Measurements from ENCODE around the gene SLC38A10. TPM values are rescaled to one million over a fixed set of nuclear protein-coding genes. Genes with fewer than 3 reads are reported as not detected.

The SLC38A10 gene
- total and polyA plus RNA-seq, 4 donors, result 22.3 to 118 (median 70.8) TPM

- no peaks in the 10 kb centered on the region for H3K27me3 ChIP-seq (ENCODE audit: control insufficient read depth in 1 of 2, insufficient read depth in 2 of 2, low read length in 1 of 2)
- H3K27ac ChIP-seq (ENCODE audit: low read depth in 1 of 2, low read length in 2 of 2), result no peak overlapping the region
- intact Hi-C loops (cut with DNase I), result no loop called here
- no peaks in the 10 kb centered on the region for H3K36me3 ChIP-seq (ENCODE audit: control insufficient read depth in 1 of 2, insufficient read depth in 2 of 2, low read length in 1 of 2)
- ATAC-seq (ENCODE audit: low FRiP score) (no peak), DNase-seq (no peak)
- H3K4me3 ChIP-seq (ENCODE audit: low read length in 2 of 2), result no peak overlapping the region
- WGBS, 2 donors, result 74 to 75% methylated on average over 24 of the region's 24 CpGs
- H3K4me1 ChIP-seq (ENCODE audit: control insufficient read depth in 1 of 2, insufficient read depth in 2 of 2, low read length in 2 of 2), result no peaks in the 10 kb centered on the region
- no peaks in the 10 kb centered on the region for H3K9me3 ChIP-seq (ENCODE audit: control insufficient read depth, low read length)
Observed at GRCh38 chr17:81333616-81334368, 38.7 kb upstream of the SLC38A10 start.

GRCh38 chr17:81332914-81333528 is 37.9 kb upstream of the SLC38A10 start:
- DNase-seq (no peak), ATAC-seq (ENCODE audit: low FRiP score) (no peak)
- Histone ChIP-seq H3K4me1 (ENCODE audit: control insufficient read depth in 1 of 2, insufficient read depth in 2 of 2, low read length in 2 of 2) (no peaks in the 10 kb centered on the region), H3K27me3 (ENCODE audit: control insufficient read depth in 1 of 2, insufficient read depth in 2 of 2, low read length in 1 of 2) (no peaks in the 10 kb centered on the region), H3K4me3 (ENCODE audit: low read length in 2 of 2) (no peak overlapping the region), H3K27ac (ENCODE audit: low read depth in 1 of 2, low read length in 2 of 2) (no peak overlapping the region), H3K9me3 (ENCODE audit: control insufficient read depth, low read length) (no peaks in the 10 kb centered on the region), H3K36me3 (ENCODE audit: control insufficient read depth in 1 of 2, insufficient read depth in 2 of 2, low read length in 1 of 2) (no peaks in the 10 kb centered on the region)
- intact Hi-C loops (cut with DNase I), result no loop called here
- WGBS, 2 donors, result 65 to 68% methylated on average over 23 of the region's 23 CpGs

GRCh38 chr17:81332118-81332834 is 37.2 kb upstream of the SLC38A10 start:
- H3K27ac ChIP-seq (ENCODE audit: low read depth in 1 of 2, low read length in 2 of 2), result no peak overlapping the region
- intact Hi-C loops (cut with DNase I), result no loop called here
- H3K27me3 ChIP-seq (ENCODE audit: control insufficient read depth in 1 of 2, insufficient read depth in 2 of 2, low read length in 1 of 2), result no peaks in the 10 kb centered on the region
- no peaks in the 10 kb centered on the region for H3K9me3 ChIP-seq (ENCODE audit: control insufficient read depth, low read length)
- WGBS, 2 donors, result 86 to 89% methylated on average over 18 of the region's 18 CpGs
- H3K4me3 ChIP-seq (ENCODE audit: low read length in 2 of 2), result no peak overlapping the region
- no peak for ATAC-seq (ENCODE audit: low FRiP score)
- H3K36me3 ChIP-seq (ENCODE audit: control insufficient read depth in 1 of 2, insufficient read depth in 2 of 2, low read length in 1 of 2), result no peaks in the 10 kb centered on the region
- H3K4me1 ChIP-seq (ENCODE audit: control insufficient read depth in 1 of 2, insufficient read depth in 2 of 2, low read length in 2 of 2), result no peaks in the 10 kb centered on the region
- no peak for DNase-seq

- H3K9me3 ChIP-seq (ENCODE audit: control insufficient read depth, low read length), result no peaks in the 10 kb centered on the region
- H3K27me3 ChIP-seq (ENCODE audit: control insufficient read depth in 1 of 2, insufficient read depth in 2 of 2, low read length in 1 of 2), result no peaks in the 10 kb centered on the region
- 61 to 65% methylated on average over 17 of the region's 17 CpGs for WGBS, 2 donors
- H3K36me3 ChIP-seq (ENCODE audit: control insufficient read depth in 1 of 2, insufficient read depth in 2 of 2, low read length in 1 of 2), result no peaks in the 10 kb centered on the region
- no peak for ATAC-seq (ENCODE audit: low FRiP score)
- no peaks in the 10 kb centered on the region for H3K4me1 ChIP-seq (ENCODE audit: control insufficient read depth in 1 of 2, insufficient read depth in 2 of 2, low read length in 2 of 2)
- no peak overlapping the region for H3K27ac ChIP-seq (ENCODE audit: low read depth in 1 of 2, low read length in 2 of 2)
- H3K4me3 ChIP-seq (ENCODE audit: low read length in 2 of 2), result no peak overlapping the region
- DNase-seq, result no peak
- intact Hi-C loops (cut with DNase I), result no loop called here
Observed at GRCh38 chr17:81331527-81332043, 36.5 kb upstream of the SLC38A10 start.

GRCh38 chr17:81330884-81331245 is 35.8 kb upstream of the SLC38A10 start:
- Histone ChIP-seq H3K9me3 (ENCODE audit: control insufficient read depth, low read length) (no peaks in the 10 kb centered on the region), H3K27ac (ENCODE audit: low read depth in 1 of 2, low read length in 2 of 2) (no peak overlapping the region), H3K4me1 (ENCODE audit: control insufficient read depth in 1 of 2, insufficient read depth in 2 of 2, low read length in 2 of 2) (no peaks in the 10 kb centered on the region), H3K4me3 (ENCODE audit: low read length in 2 of 2) (no peak overlapping the region), H3K36me3 (ENCODE audit: control insufficient read depth in 1 of 2, insufficient read depth in 2 of 2, low read length in 1 of 2) (no peaks in the 10 kb centered on the region), H3K27me3 (ENCODE audit: control insufficient read depth in 1 of 2, insufficient read depth in 2 of 2, low read length in 1 of 2) (no peaks in the 10 kb centered on the region)
- intact Hi-C loops (cut with DNase I), result no loop called here
- WGBS, 2 donors, result 81 to 88% methylated on average over 6 to 10 of the region's 10 CpGs
- ATAC-seq (ENCODE audit: low FRiP score) (no peak), DNase-seq (no peak)

- H3K27me3 ChIP-seq (ENCODE audit: control insufficient read depth in 1 of 2, insufficient read depth in 2 of 2, low read length in 1 of 2), result no peaks in the 10 kb centered on the region
- no peaks in the 10 kb centered on the region for H3K36me3 ChIP-seq (ENCODE audit: control insufficient read depth in 1 of 2, insufficient read depth in 2 of 2, low read length in 1 of 2)
- no peak overlapping the region for H3K4me3 ChIP-seq (ENCODE audit: low read length in 2 of 2)
- DNase-seq (no peak), ATAC-seq (ENCODE audit: low FRiP score) (no peak)
- WGBS, 2 donors, result 89% methylated on average over 23 of the region's 23 CpGs
- no peaks in the 10 kb centered on the region for H3K9me3 ChIP-seq (ENCODE audit: control insufficient read depth, low read length)
- intact Hi-C loops (cut with DNase I), result no loop called here
- no peak overlapping the region for H3K27ac ChIP-seq (ENCODE audit: low read depth in 1 of 2, low read length in 2 of 2)
- no peaks in the 10 kb centered on the region for H3K4me1 ChIP-seq (ENCODE audit: control insufficient read depth in 1 of 2, insufficient read depth in 2 of 2, low read length in 2 of 2)
Observed at GRCh38 chr17:81329927-81330883, 35.1 kb upstream of the SLC38A10 start.

- intact Hi-C loops (cut with DNase I), result no loop called here
- Histone ChIP-seq H3K9me3 (ENCODE audit: control insufficient read depth, low read length) (no peaks in the 10 kb centered on the region), H3K27ac (ENCODE audit: low read depth in 1 of 2, low read length in 2 of 2) (no peak overlapping the region), H3K4me3 (ENCODE audit: low read length in 2 of 2) (no peak overlapping the region), H3K27me3 (ENCODE audit: control insufficient read depth in 1 of 2, insufficient read depth in 2 of 2, low read length in 1 of 2) (no peaks in the 10 kb centered on the region), H3K4me1 (ENCODE audit: control insufficient read depth in 1 of 2, insufficient read depth in 2 of 2, low read length in 2 of 2) (no peaks in the 10 kb centered on the region), H3K36me3 (ENCODE audit: control insufficient read depth in 1 of 2, insufficient read depth in 2 of 2, low read length in 1 of 2) (no peaks in the 10 kb centered on the region)
- DNase-seq (peak; percentile 84 to 90), ATAC-seq (ENCODE audit: low FRiP score) (peak; percentile 69)
- WGBS, 2 donors, result 57 to 60% methylated on average over 27 to 28 of the region's 28 CpGs
Observed at GRCh38 chr17:81328978-81329926, 34.1 kb upstream of the SLC38A10 start.
